T-helper 2 cell treated with Interferon-gamma antibody and Interleukin-4, amounts not matched to agents 5 μg/mL and 100 μg/mL, for 36 hours (primary cell): ENCODE measurements around the gene PNPLA5.

Experiments used
- DNase-seq: peaks from one replicate; pipeline ENCODE4 v3.0.0; 2021; ENCODE audit warnings: low spot score
- H3K27ac Mint-ChIP-seq: one replicate; pipeline ENCODE4 v1.8.0; 2021; ENCODE audit warnings: mild to moderate bottlenecking, mixed read lengths
- H3K27me3 Mint-ChIP-seq: one replicate; pipeline ENCODE4 v1.8.0; 2021; ENCODE audit warnings: low read depth, mixed read lengths
- H3K36me3 Mint-ChIP-seq: one replicate; pipeline ENCODE4 v1.8.0; 2021; ENCODE audit warnings: low read depth, mixed read lengths
- H3K4me1 Mint-ChIP-seq: one replicate; pipeline ENCODE4 v1.8.0; 2021; ENCODE audit warnings: low read depth, mixed read lengths
- H3K4me3 Mint-ChIP-seq: one replicate; pipeline ENCODE4 v1.8.0; 2022; ENCODE audit warnings: mild to moderate bottlenecking, moderate library complexity, mixed read lengths
- H3K9me3 Mint-ChIP-seq: one replicate; pipeline ENCODE4 v1.8.0; 2021; ENCODE audit warnings: mixed read lengths

Gene PNPLA5

GRCh38 chr22:43860831-43861230, 31.0 kb downstream of the PNPLA5 start:
- H3K4me3 Mint-ChIP-seq = no peak overlapping the region
- no peak overlapping the region for H3K27ac Mint-ChIP-seq
- H3K27me3 Mint-ChIP-seq = peaks cover 41% of the 10 kb centered on the region

GRCh38 chr22:43860126-43860525, 31.7 kb downstream of the PNPLA5 start:
- Mint-ChIP-seq H3K27me3 (peaks cover 41% of the 10 kb centered on the region), H3K9me3 (peaks cover 4% of the 10 kb centered on the region), H3K27ac (no peak overlapping the region), H3K36me3 (no peaks in the 10 kb centered on the region), H3K4me1 (no peaks in the 10 kb centered on the region), H3K4me3 (no peak overlapping the region)
- no peak for DNase-seq

More at GRCh38 chr22:43860831-43861230, 31.0 kb downstream of the PNPLA5 start:
- Mint-ChIP-seq H3K4me1 (no peaks in the 10 kb centered on the region), H3K36me3 (no peaks in the 10 kb centered on the region), H3K9me3 (peaks cover 4% of the 10 kb centered on the region)
- no peak for DNase-seq

DNA sequence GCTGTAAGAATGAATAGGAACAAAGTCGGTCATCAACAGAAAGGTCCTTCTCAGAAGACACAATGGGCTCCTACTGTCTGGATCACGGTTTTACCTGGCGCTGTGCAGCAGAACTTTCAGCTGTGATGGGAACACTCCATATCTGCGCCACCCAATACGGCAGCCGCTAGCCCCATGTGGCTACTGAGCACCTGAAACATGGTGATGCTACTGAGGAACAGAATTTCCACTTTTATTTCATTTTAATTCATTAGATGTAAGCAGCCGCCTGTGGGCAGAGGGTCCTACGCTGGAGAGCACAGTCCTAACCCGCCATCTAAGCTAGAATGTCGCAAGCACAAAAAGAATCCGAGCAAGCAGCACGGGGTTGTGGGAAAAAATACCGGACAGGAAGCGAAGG, 32.2 kb downstream of the PNPLA5 start:
- H3K9me3 Mint-ChIP-seq = peaks cover 4% of the 10 kb centered on the region
- no peaks in the 10 kb centered on the region for H3K36me3 Mint-ChIP-seq

GRCh38 chr22:43859176-43859575, 32.6 kb downstream of the PNPLA5 start:
- Mint-ChIP-seq H3K27ac (no peak overlapping the region), H3K27me3 (peaks cover 36% of the 10 kb centered on the region), H3K9me3 (peaks cover 4% of the 10 kb centered on the region), H3K4me3 (no peak overlapping the region), H3K36me3 (no peaks in the 10 kb centered on the region), H3K4me1 (no peaks in the 10 kb centered on the region)
- no peak for DNase-seq

More for the DNA sequence above, 32.2 kb downstream of the PNPLA5 start:
- peaks cover 38% of the 10 kb centered on the region for H3K27me3 Mint-ChIP-seq
- H3K4me1 Mint-ChIP-seq = no peaks in the 10 kb centered on the region
- no peak for DNase-seq
- H3K27ac Mint-ChIP-seq = no peak overlapping the region
- H3K4me3 Mint-ChIP-seq = no peak overlapping the region

- DNase-seq = no peak
- Mint-ChIP-seq H3K4me1 (no peaks in the 10 kb centered on the region), H3K27ac (no peak overlapping the region), H3K27me3 (peaks cover 28% of the 10 kb centered on the region), H3K9me3 (peaks cover 4% of the 10 kb centered on the region), H3K36me3 (no peaks in the 10 kb centered on the region), H3K4me3 (no peak overlapping the region)
Observed at GRCh38 chr22:43858156-43858895, 33.5 kb downstream of the PNPLA5 start.

GRCh38 chr22:43857367-43857766, 34.4 kb downstream of the PNPLA5 start:
- H3K9me3 Mint-ChIP-seq = peaks cover 4% of the 10 kb centered on the region

GRCh38 chr22:43855431-43855830, 36.4 kb downstream of the PNPLA5 start:
- H3K4me1 Mint-ChIP-seq = no peaks in the 10 kb centered on the region
- H3K27me3 Mint-ChIP-seq = peaks cover 12% of the 10 kb centered on the region
- H3K4me3 Mint-ChIP-seq = no peak overlapping the region
- DNase-seq = no peak
- H3K36me3 Mint-ChIP-seq = no peaks in the 10 kb centered on the region
- H3K9me3 Mint-ChIP-seq = peaks cover 4% of the 10 kb centered on the region
- no peak overlapping the region for H3K27ac Mint-ChIP-seq

More at GRCh38 chr22:43857367-43857766, 34.4 kb downstream of the PNPLA5 start:
- Mint-ChIP-seq H3K36me3 (no peaks in the 10 kb centered on the region), H3K4me1 (no peaks in the 10 kb centered on the region), H3K27ac (no peak overlapping the region), H3K27me3 (peaks cover 23% of the 10 kb centered on the region), H3K4me3 (no peak overlapping the region)
- no peak for DNase-seq

DNA sequence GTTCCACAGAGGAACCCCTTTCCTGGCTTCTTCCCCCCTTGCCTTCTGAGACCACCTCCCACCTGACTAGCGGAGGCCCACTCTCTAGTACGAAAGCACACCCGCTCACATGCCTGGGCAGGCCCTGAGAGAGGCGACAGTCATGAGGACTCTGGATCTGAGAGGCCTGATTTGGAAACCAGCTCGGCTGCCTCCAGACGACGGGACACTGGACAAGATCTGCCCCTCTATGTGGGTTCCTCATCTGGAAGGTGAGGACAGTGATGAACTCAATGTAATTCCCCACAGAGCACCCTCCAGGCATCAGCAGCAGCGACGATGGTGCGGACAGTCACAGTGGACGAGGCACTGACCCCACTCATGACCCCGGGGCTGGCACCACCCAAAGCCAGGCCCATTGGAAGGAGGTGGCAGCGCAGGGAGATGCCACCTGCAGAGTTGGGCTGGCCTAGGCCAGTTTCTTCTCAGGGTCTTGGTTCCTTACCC, 37.0 kb downstream of the PNPLA5 start:
- H3K4me3 Mint-ChIP-seq = no peak overlapping the region
- no peak overlapping the region for H3K27ac Mint-ChIP-seq
- H3K36me3 Mint-ChIP-seq = no peaks in the 10 kb centered on the region
- no peaks in the 10 kb centered on the region for H3K4me1 Mint-ChIP-seq
- peaks cover 10% of the 10 kb centered on the region for H3K27me3 Mint-ChIP-seq
- H3K9me3 Mint-ChIP-seq = peaks cover 4% of the 10 kb centered on the region
- no peak for DNase-seq

GRCh38 chr22:43854121-43854785, 37.6 kb downstream of the PNPLA5 start:
- Mint-ChIP-seq H3K4me1 (no peaks in the 10 kb centered on the region), H3K36me3 (no peaks in the 10 kb centered on the region), H3K27me3 (peaks cover 9% of the 10 kb centered on the region), H3K4me3 (no peak overlapping the region), H3K9me3 (peaks cover 4% of the 10 kb centered on the region), H3K27ac (no peak overlapping the region)
- no peak for DNase-seq

GRCh38 chr22:43853328-43853931, 38.4 kb downstream of the PNPLA5 start:
- no peak overlapping the region for H3K27ac Mint-ChIP-seq
- no peaks in the 10 kb centered on the region for H3K36me3 Mint-ChIP-seq
- H3K9me3 Mint-ChIP-seq = peaks cover 4% of the 10 kb centered on the region
- H3K27me3 Mint-ChIP-seq = peaks cover 5% of the 10 kb centered on the region
- no peak for DNase-seq
- H3K4me3 Mint-ChIP-seq = no peak overlapping the region
- no peaks in the 10 kb centered on the region for H3K4me1 Mint-ChIP-seq

DNA sequence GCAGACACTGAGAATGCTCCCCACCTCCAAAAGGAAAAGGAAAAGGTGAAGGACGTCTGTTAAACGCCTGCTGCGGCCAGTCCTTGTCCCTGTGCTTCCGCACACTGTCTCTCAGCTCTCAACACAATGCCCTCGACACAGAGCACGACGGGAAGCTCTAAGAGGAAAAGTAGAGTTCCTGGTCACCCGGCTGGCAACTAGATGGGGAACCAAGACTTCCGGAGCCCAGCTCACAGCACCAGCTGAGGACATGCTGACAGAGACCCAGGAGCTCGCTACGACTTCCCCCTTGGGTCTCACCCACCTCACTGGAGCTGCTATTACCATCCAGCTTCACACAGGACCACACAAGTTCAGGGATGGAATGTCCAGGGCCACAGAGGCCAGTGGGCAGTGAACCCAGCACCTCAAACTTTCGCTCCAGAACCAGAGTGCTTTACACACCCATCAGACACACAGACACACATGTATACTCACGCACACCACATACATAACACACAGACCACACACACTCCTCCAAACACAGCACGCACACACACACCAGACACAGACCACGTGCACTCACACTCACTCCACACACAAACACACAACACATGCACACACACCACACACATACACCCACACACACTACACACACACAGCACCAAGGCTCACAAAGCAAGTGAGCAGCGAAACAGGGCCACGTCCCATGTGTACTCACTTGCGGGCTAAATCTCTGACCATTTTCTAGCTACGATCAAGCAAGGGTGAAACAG, 39.1 kb downstream of the PNPLA5 start:
- H3K4me1 Mint-ChIP-seq = no peaks in the 10 kb centered on the region
- H3K36me3 Mint-ChIP-seq = no peaks in the 10 kb centered on the region
- H3K27ac Mint-ChIP-seq = no peak overlapping the region
- H3K9me3 Mint-ChIP-seq = peaks cover 4% of the 10 kb centered on the region
- no peak overlapping the region for H3K4me3 Mint-ChIP-seq
- H3K27me3 Mint-ChIP-seq = peaks cover 5% of the 10 kb centered on the region
- DNase-seq = no peak

DNA sequence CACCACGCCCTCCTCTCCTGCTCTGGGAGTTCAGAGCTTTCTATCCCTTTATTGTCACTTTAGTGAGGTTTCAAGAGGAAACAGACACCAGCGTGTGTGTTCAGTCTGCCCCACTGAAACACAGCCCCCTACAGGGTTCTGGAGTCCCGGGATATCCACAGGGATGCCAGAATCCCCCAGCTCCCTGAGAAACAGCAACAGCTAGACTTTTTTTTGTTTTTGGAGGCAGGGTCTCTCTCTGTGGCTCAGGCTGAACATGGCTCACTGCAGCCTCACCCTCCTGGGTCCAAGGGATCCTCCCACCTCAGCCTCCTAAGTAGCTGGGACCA, 39.9 kb downstream of the PNPLA5 start:
- H3K9me3 Mint-ChIP-seq = peaks cover 2% of the 10 kb centered on the region
- H3K27me3 Mint-ChIP-seq = peaks cover 5% of the 10 kb centered on the region
- no peaks in the 10 kb centered on the region for H3K36me3 Mint-ChIP-seq
- H3K4me1 Mint-ChIP-seq = no peaks in the 10 kb centered on the region
- H3K4me3 Mint-ChIP-seq = no peak overlapping the region
- DNase-seq = no peak
- H3K27ac Mint-ChIP-seq = no peak overlapping the region

DNA sequence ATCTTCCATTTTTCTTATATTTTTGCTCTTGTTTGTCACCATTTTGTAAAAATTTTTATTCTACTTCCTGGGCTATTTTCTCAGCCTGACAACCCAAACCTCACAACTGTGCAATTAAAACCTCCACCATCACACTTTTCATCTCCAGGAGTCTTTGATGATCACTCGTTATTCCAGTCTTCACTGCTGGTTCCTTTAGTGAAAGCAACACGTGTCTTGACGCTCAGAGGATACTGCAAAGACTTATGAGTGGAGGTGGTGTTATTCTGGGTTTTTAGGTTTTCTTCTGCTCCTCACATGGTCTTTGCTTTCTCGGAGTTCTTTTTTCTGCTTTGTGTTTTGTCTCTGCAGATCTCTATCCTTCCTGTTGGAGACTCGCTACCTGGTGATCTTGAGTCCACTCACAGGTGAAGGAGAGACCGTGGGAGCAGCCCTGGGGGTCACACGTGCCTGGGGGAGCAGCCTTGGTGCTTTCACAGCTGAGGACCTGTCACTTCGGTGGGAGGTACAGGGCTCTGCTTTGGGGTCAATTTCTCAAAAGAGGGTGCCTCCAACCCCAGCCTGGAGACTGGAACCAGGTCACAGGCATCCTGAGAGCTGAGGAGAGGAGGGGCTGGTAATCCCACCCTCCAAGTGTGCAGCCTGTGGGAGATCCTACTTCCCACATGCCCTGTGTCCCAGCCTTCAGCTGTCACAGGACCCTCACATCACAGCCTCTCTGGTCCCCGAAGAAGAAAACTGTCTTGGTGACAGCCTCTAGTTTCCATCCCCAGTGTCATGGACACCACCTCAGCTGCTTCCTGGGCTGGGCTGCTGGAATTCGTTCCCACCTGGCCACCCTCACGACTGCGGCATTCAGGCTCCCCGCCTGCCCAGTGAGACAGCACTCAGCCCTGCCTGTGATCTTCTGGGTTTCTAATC, 40.5 kb downstream of the PNPLA5 start:
- Mint-ChIP-seq H3K36me3 (no peaks in the 10 kb centered on the region), H3K9me3 (no peaks in the 10 kb centered on the region), H3K27ac (no peak overlapping the region), H3K4me1 (no peaks in the 10 kb centered on the region), H3K27me3 (peaks cover 5% of the 10 kb centered on the region), H3K4me3 (no peak overlapping the region)
- DNase-seq = no peak
